Left lung (tissue), 10 donors: ENCODE data around the gene TMEM132A. TPM values are rescaled to one million over a fixed set of nuclear protein-coding genes. Genes with fewer than 3 reads are reported as not detected.

ENCODE experiments used
- ATAC-seq: fragments of 200-7000 bp; cut with Tn5 transposase; one replicate; pipeline ENCODE4 v1.9.1; 2020; ENCODE audit warnings: moderate library complexity
- DNase-seq, 4 donors: peaks; one replicate each; pipeline ENCODE4 v3.0.0-alpha.2; 2013 to 2020
- H3K27ac ChIP-seq, 2 donors: fragments of 200-600 bp; sonication (generic) in 1 of 2; one replicate each; pipeline versions ENCODE4 v1.5.0 to v1.8.0; 2020 to 2021
- H3K27me3 ChIP-seq, 2 donors: fragments of 200-600 bp; sonication (generic) in 1 of 2; one replicate each; pipeline versions ENCODE4 v1.5.0 to v1.8.0; 2020 to 2021
- H3K36me3 ChIP-seq, 2 donors: fragments of 200-600 bp; sonication (generic) in 1 of 2; one replicate each; pipeline versions ENCODE4 v1.5.0 to v1.8.0; 2020 to 2021
- H3K4me1 ChIP-seq, 2 donors: fragments of 200-600 bp; one replicate each; pipeline ENCODE4 v1.8.0; 2021
- H3K4me3 ChIP-seq, 2 donors: fragments of 200-600 bp; sonication (generic) in 1 of 2; one replicate each; pipeline versions ENCODE4 v1.5.0 to v1.8.0; 2020 to 2021; ENCODE audit warnings: mild to moderate bottlenecking in 1 of 2
- H3K9me3 ChIP-seq, 2 donors: fragments of 200-600 bp; sonication (generic) in 1 of 2; one replicate each; pipeline versions ENCODE4 v1.5.0 to v1.8.0; 2020 to 2021
- intact Hi-C, 2 donors: fragments of 100-400 bp; cut with DNase I; formaldehyde crosslinking; loops; one replicate each; pipeline versions ENCODE4 v1.11.2 to v1.14.2; 2022
- polyA plus RNA-seq, 6 donors: library from polyadenylated mRNA; unstranded; fragments of 120-200 nt; gene quantifications; one replicate each; pipeline ENCODE4 v1.2.1, GENCODE V29; 2013; ENCODE audit not compliant: insufficient read length in 6 of 6
- total RNA-seq, 2 donors: library from RNA; stranded (reverse); fragmentation: NEBNext Ultra II Directional; extraction: Animal tissue kit (Norgen Biotek cat#: 25700); gene quantifications; one replicate each; pipeline ENCODE4 v1.2.1, GENCODE V29; 2021
- TF ChIP-seq, protein P1 (sequence below), 2 donors: fragments of 200-600 bp; sonication (generic) in 1 of 2; IDR thresholded peaks; one replicate each; pipeline versions ENCODE4 v1.5.0 to v1.8.0; 2021; ENCODE audit warnings: antibody characterized with exemption in 2 of 2
- donor health status: DM: no; HTN: yes; CAD: no.
- donor health status: DM: no; HTN: no; CAD: no.

The TMEM132A gene
- total and polyA plus RNA-seq, 8 donors, result 12.3 to 67.8 (median 43.2) TPM

DNA sequence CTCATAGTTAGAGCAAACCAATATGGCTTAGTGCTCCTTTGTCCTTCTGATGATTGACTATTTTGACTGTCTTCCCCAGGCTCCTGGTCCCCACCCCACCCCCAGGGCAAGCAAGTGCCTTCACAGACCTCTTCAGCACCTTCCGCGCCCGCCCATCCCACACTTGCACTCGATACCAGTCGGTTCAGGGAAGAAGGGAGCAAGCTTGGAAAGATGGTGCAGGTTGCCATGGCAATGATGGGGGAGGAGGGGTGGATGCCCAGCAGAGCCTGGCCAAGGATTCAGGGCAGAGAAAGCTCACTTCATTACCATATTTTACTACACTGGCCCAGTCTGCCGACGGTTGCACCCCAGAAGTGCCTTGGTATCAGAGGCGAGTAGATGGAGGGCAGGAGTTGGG is 2.2 kb downstream of the TMEM132A start:
- no peak overlapping the region for H3K27ac ChIP-seq
- intact Hi-C loops, result no loop called here
- H3K27me3 ChIP-seq, result peaks cover 9 to 59% of the 10 kb centered on the region in 2 donors
- peaks cover 0 to 20% of the 10 kb centered on the region in 2 donors for H3K36me3 ChIP-seq
- no peak overlapping the region for H3K4me3 ChIP-seq
- H3K4me1 ChIP-seq, result peaks cover 9 to 26% of the 10 kb centered on the region in 2 donors
- DNase-seq (peak in 1 of 4 donors; percentile 30), ATAC-seq (no peak)
- TF ChIP-seq, protein P1, sequence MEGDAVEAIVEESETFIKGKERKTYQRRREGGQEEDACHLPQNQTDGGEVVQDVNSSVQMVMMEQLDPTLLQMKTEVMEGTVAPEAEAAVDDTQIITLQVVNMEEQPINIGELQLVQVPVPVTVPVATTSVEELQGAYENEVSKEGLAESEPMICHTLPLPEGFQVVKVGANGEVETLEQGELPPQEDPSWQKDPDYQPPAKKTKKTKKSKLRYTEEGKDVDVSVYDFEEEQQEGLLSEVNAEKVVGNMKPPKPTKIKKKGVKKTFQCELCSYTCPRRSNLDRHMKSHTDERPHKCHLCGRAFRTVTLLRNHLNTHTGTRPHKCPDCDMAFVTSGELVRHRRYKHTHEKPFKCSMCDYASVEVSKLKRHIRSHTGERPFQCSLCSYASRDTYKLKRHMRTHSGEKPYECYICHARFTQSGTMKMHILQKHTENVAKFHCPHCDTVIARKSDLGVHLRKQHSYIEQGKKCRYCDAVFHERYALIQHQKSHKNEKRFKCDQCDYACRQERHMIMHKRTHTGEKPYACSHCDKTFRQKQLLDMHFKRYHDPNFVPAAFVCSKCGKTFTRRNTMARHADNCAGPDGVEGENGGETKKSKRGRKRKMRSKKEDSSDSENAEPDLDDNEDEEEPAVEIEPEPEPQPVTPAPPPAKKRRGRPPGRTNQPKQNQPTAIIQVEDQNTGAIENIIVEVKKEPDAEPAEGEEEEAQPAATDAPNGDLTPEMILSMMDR (IDR thresholded peaks at IDR 0.05), result no peak
- H3K9me3 ChIP-seq, result no peaks in the 10 kb centered on the region

DNA sequence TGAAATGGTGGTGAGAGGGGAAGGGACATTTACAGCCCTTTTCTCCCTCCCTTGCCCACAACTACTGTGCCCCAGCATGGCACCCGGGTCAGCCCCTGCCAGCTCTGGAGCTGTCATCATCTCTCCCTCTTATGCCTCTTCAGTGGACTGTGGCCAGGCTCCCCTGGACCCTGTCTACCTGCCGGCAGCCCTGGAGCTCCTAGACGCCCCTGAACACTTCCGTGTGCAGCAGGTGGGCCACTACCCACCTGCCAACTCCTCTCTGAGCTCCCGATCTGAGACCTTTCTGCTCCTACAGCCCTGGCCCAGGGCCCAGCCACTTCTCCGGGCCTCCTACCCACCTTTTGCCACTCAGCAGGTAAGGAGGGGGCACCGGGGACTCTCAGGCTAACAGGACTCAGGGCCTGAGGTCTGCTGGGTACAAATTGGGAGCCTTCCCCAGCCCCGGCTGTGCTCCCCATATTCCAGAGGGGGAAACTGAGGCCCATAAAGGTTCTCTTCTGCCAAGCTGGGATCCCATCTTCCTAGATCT is 2.9 kb downstream of the TMEM132A start:
- peak in 1 of 4 donors; percentile 31 for DNase-seq
- intact Hi-C loops, result no loop called here

DNA sequence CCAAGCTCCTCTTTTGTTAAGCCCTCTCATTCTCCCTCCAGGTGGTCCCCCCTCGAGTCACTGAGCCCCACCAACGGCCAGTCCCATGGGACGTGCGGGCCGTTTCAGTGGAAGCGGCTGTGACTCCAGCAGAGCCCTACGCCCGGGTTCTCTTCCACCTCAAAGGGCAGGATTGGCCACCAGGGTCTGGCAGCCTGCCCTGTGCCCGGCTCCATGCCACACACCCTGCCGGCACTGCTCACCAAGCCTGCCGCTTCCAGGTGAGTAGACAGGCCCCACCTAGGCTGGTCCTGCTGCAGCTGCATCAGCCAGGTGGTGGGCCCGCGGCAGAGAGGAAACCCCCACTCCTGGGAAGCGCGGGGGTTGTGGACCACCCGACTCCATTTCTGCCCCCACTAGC is 3.3 kb downstream of the TMEM132A start:
- Histone ChIP-seq H3K27ac (no peak overlapping the region), H3K9me3 (no peaks in the 10 kb centered on the region), H3K36me3 (peaks cover 0 to 9% of the 10 kb centered on the region in 2 donors), H3K4me1 (peaks cover 9 to 26% of the 10 kb centered on the region in 2 donors), H3K27me3 (peaks cover 9 to 59% of the 10 kb centered on the region in 2 donors), H3K4me3 (no peak overlapping the region)
- intact Hi-C loops, result no loop called here
- TF ChIP-seq, protein P1 (IDR thresholded peaks at IDR 0.05), result no peak
- DNase-seq, result peak in 1 of 4 donors; percentile 17
- ATAC-seq, result no peak

More for the DNA sequence above, 2.9 kb downstream of the TMEM132A start:
- Histone ChIP-seq H3K9me3 (no peaks in the 10 kb centered on the region), H3K27ac (no peak overlapping the region), H3K4me3 (no peak overlapping the region), H3K27me3 (peaks cover 9 to 59% of the 10 kb centered on the region in 2 donors), H3K4me1 (peaks cover 9 to 26% of the 10 kb centered on the region in 2 donors), H3K36me3 (peaks cover 0 to 14% of the 10 kb centered on the region in 2 donors)
- ATAC-seq, result no peak
- TF ChIP-seq, protein P1 (IDR thresholded peaks at IDR 0.05), result no peak

DNA sequence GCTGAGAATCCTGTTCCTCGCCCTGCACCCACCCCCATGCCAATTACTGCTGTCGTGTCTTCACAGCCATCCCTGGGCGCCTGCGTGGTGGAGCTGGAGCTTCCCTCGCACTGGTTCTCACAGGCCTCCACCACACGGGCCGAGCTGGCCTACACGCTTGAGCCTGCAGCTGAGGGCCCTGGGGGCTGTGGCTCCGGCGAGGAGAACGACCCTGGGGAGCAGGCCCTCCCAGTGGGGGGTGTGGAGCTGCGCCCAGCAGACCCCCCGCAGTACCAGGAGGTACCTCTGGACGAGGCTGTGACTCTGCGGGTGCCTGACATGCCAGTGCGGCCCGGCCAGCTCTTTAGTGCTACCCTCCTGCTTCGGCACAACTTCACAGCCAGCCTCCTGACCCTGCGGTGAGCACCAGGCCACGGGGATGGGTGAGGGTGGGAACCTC is 4.3 kb downstream of the TMEM132A start:
- Histone ChIP-seq H3K4me3 (no peak overlapping the region), H3K4me1 (peaks cover 9 to 26% of the 10 kb centered on the region in 2 donors), H3K36me3 (no peaks in the 10 kb centered on the region), H3K9me3 (no peaks in the 10 kb centered on the region), H3K27ac (no peak overlapping the region), H3K27me3 (peaks cover 9 to 53% of the 10 kb centered on the region in 2 donors)
- intact Hi-C loops, result no loop called here
- ATAC-seq (no peak), DNase-seq (peak in 1 of 4 donors; percentile 26)
- TF ChIP-seq, protein P1 (IDR thresholded peaks at IDR 0.05), result no peak

DNA sequence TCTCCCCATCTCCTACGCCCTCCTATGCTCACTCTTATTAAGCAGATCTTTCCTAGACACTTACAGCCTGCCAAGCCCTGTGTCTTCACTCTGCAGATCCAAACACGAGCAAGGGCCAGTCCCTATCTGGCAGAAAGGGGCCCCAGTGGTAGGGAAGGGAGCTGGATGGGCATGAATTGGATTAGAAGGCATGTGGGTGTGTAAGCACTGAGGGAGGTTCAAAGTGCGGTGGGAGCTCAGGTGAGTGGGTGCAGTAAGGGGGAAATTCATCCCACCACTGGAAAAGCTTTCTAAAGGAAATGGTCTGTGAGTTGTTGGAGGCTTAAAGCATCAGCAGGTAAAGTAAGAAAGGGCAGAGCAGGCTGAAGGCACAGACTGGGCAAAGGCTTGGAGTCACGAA is 5.5 kb downstream of the TMEM132A start:
- TF ChIP-seq, protein P1 (IDR thresholded peaks at IDR 0.05), result no peak
- Histone ChIP-seq H3K27me3 (peaks cover 4 to 41% of the 10 kb centered on the region in 2 donors), H3K4me3 (no peak overlapping the region), H3K27ac (no peak overlapping the region), H3K4me1 (peaks cover 3 to 14% of the 10 kb centered on the region in 2 donors), H3K36me3 (no peaks in the 10 kb centered on the region), H3K9me3 (no peaks in the 10 kb centered on the region)
- ATAC-seq (no peak), DNase-seq (no peak)
- intact Hi-C loops, result no loop called here
